Muscle layer of duodenum (tissue), 2 donors: ENCODE results near the gene PLAC9.

Experiments used
- H3K27ac ChIP-seq: one replicate; pipeline ENCODE4 v1.7.0; 2013; ENCODE audit warnings: mild to moderate bottlenecking, low read length
- H3K27me3 ChIP-seq: one replicate; pipeline ENCODE4 v1.7.0; 2013; ENCODE audit warnings: low read depth, mild to moderate bottlenecking, control low read depth, low read length
- H3K36me3 ChIP-seq, 2 donors: one replicate each; pipeline ENCODE4 v1.7.0; 2013; ENCODE audit warnings: low read length in 2 of 2, control low read depth in 1 of 2, mild to moderate bottlenecking in 1 of 2; ENCODE audit not compliant: insufficient read depth in 2 of 2, control insufficient read depth in 1 of 2
- H3K4me1 ChIP-seq, 2 donors: one replicate each; pipeline ENCODE4 v1.7.0; 2013; ENCODE audit warnings: low read length in 2 of 2, mild to moderate bottlenecking in 2 of 2, control low read depth in 1 of 2, moderate library complexity in 1 of 2; ENCODE audit not compliant: insufficient read depth in 2 of 2, control insufficient read depth in 1 of 2
- H3K4me3 ChIP-seq, 2 donors: one replicate each; pipeline ENCODE4 v1.7.0; 2013; ENCODE audit warnings: low read length in 2 of 2, low read depth in 1 of 2, mild to moderate bottlenecking in 1 of 2
- H3K9me3 ChIP-seq, 2 donors: one replicate each; pipeline ENCODE4 v1.7.0; 2013; ENCODE audit warnings: low read length in 2 of 2, control low read depth in 1 of 2, mild to moderate bottlenecking in 1 of 2; ENCODE audit not compliant: control insufficient read depth in 1 of 2
- donor health status: healthy.

PLAC9 gene

DNA sequence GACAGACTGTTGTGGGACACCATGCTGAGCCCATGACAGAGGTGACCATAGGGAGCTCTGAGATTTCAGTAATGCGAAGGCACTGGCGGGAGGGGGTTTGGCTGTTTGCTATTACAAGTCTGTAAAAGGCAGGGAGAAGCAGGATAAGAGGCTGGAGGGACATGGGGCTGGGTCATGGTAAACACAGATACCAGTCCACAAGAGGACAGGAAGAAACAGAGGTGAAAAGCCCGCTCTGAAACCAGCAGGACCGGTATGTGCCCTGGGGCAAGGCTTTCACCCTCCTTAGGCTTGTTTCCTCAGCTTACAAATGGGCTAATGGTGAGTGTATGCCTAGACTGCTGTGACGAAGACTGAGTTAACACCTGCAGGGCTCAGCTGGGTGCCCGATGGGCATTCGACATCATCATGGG, 38.7 kb downstream of the PLAC9 start:
- peaks cover 6 to 32% of the 10 kb centered on the region in 2 donors for H3K36me3 ChIP-seq

GRCh38 chr10:80172896-80173295, 40.4 kb downstream of the PLAC9 start:
- Histone ChIP-seq H3K27me3 (no peaks in the 10 kb centered on the region), H3K36me3 (peaks cover 6 to 23% of the 10 kb centered on the region in 2 donors), H3K9me3 (no peaks in the 10 kb centered on the region), H3K4me1 (peaks cover 6 to 35% of the 10 kb centered on the region in 2 donors), H3K27ac (no peak overlapping the region), H3K4me3 (no peak overlapping the region)

More for the DNA sequence above, 38.7 kb downstream of the PLAC9 start:
- Histone ChIP-seq H3K4me3 (no peak overlapping the region), H3K27me3 (no peaks in the 10 kb centered on the region), H3K4me1 (peaks cover 6 to 26% of the 10 kb centered on the region in 2 donors), H3K9me3 (no peaks in the 10 kb centered on the region), H3K27ac (no peak overlapping the region)

- no peaks in the 10 kb centered on the region for H3K9me3 ChIP-seq
- H3K4me3 ChIP-seq = no peak overlapping the region
- H3K27me3 ChIP-seq = no peaks in the 10 kb centered on the region
- H3K27ac ChIP-seq = no peak overlapping the region
- peaks cover 6 to 23% of the 10 kb centered on the region in 2 donors for H3K36me3 ChIP-seq
- peaks cover 6 to 35% of the 10 kb centered on the region in 2 donors for H3K4me1 ChIP-seq
Measured at GRCh38 chr10:80173466-80173865, 40.9 kb downstream of the PLAC9 start.

GRCh38 chr10:80174641-80175395, 42.3 kb downstream of the PLAC9 start:
- no peaks in the 10 kb centered on the region for H3K9me3 ChIP-seq
- H3K36me3 ChIP-seq = peaks cover 6 to 23% of the 10 kb centered on the region in 2 donors
- peaks cover 6 to 34% of the 10 kb centered on the region in 2 donors for H3K4me1 ChIP-seq
- no peaks in the 10 kb centered on the region for H3K27me3 ChIP-seq
- H3K27ac ChIP-seq = no peak overlapping the region
- H3K4me3 ChIP-seq = no peak overlapping the region

GRCh38 chr10:80176526-80176925, 44.0 kb downstream of the PLAC9 start:
- no peak overlapping the region for H3K27ac ChIP-seq
- H3K4me3 ChIP-seq = no peak overlapping the region
- H3K36me3 ChIP-seq = peaks cover 6 to 10% of the 10 kb centered on the region in 2 donors
- no peaks in the 10 kb centered on the region for H3K9me3 ChIP-seq
- peaks cover 6 to 34% of the 10 kb centered on the region in 2 donors for H3K4me1 ChIP-seq
- H3K27me3 ChIP-seq = no peaks in the 10 kb centered on the region

- H3K4me3 ChIP-seq = no peak overlapping the region
- H3K27ac ChIP-seq = no peak overlapping the region
- H3K27me3 ChIP-seq = no peaks in the 10 kb centered on the region
- peaks cover 4 to 32% of the 10 kb centered on the region in 2 donors for H3K4me1 ChIP-seq
- H3K9me3 ChIP-seq = no peaks in the 10 kb centered on the region
- H3K36me3 ChIP-seq = peaks cover 0 to 1% of the 10 kb centered on the region in 2 donors
Measured at GRCh38 chr10:80177781-80178636, 45.5 kb downstream of the PLAC9 start.

DNA sequence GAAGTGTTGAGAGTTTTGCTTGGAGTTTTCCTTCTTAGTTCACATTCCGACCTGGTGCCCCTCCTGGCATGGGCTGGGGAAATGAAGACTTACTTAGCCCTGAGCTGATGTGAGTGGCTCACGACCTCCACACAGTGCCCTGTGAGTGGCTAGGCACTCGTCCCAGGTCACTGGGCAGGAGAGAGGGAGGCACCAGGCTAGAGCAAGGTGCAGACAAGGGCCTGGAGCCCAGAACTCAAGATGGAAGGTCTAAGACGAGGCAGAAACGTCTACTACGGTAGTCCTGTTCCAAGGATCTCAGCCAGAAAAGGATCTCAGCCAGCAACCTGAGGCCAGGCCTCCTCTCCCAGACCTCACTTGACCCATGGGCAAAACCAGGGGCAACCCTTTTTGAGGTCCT, 50.5 kb downstream of the PLAC9 start:
- H3K9me3 ChIP-seq = no peaks in the 10 kb centered on the region
- H3K4me1 ChIP-seq = peaks cover 14 to 56% of the 10 kb centered on the region in 2 donors
- H3K36me3 ChIP-seq = peaks cover 0 to 10% of the 10 kb centered on the region in 2 donors
- H3K27ac ChIP-seq = no peak overlapping the region
- no peaks in the 10 kb centered on the region for H3K27me3 ChIP-seq
- no peak overlapping the region for H3K4me3 ChIP-seq

DNA sequence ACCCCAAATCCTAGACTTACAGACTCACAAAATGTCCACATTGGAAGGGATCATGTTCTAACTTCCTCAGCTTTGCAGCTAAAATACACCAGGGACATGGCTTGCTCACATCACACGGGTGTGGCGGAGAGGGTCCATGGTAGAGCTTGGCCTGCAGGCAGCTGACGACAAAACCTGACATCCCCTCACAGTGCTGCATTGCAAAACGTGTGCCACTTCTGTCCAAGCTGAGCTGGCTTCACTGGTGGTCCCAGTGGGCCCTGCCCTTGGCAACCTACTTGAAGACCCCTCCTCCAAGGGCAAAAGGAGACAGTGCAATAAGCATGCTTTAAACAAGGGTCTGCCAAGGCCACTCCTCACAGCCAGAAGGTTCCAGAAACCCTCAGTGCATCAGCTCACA, 50.9 kb downstream of the PLAC9 start:
- no peaks in the 10 kb centered on the region for H3K9me3 ChIP-seq
- peaks cover 15 to 55% of the 10 kb centered on the region in 2 donors for H3K4me1 ChIP-seq
- H3K27ac ChIP-seq = no peak overlapping the region
- H3K4me3 ChIP-seq = no peak overlapping the region
- H3K27me3 ChIP-seq = no peaks in the 10 kb centered on the region
- H3K36me3 ChIP-seq = peaks cover 0 to 10% of the 10 kb centered on the region in 2 donors

GRCh38 chr10:80184291-80184690, 51.8 kb downstream of the PLAC9 start:
- Histone ChIP-seq H3K27me3 (no peaks in the 10 kb centered on the region), H3K4me3 (no peak overlapping the region), H3K9me3 (no peaks in the 10 kb centered on the region), H3K27ac (no peak overlapping the region), H3K4me1 (peaks cover 20 to 55% of the 10 kb centered on the region in 2 donors), H3K36me3 (peaks cover 0 to 10% of the 10 kb centered on the region in 2 donors)

DNA sequence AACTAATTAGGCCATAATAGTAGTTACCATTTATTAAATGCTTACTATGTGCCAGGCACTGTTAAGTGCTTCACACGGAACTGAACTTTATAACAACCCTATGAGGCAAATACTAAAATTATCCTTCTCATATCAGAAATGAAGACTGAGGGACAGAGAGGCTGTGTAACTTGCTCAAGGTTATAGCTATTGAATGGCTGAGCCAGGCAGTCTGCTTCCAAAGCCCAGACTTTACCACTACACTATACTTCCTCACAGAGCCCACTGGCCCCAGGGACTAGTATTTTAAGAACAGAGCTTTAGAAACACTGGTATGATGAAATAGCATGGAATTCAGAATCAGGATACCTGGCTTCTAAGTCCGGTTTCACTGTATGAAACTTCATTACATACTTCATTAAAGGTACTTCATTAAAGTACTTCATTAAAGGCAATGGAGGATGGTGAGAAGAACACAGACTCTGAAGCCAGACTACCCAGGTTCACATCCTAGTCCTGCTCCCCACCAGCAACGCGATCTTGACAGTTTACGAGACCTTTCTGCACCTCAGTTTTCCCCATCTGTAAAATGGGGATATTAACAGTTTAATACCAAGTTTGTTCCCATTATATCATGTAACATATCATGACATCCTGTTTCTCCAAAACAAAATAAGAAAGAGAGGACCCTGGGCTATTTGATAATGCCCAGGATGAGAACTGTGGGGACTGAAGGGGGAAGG, 53.2 kb downstream of the PLAC9 start:
- peaks cover 0 to 10% of the 10 kb centered on the region in 2 donors for H3K36me3 ChIP-seq
- H3K4me3 ChIP-seq = no peak overlapping the region
- H3K27me3 ChIP-seq = no peaks in the 10 kb centered on the region
- H3K27ac ChIP-seq = no peak overlapping the region
- H3K4me1 ChIP-seq = peaks cover 20 to 63% of the 10 kb centered on the region in 2 donors
- H3K9me3 ChIP-seq = no peaks in the 10 kb centered on the region
